ENCODE measurements around the gene CFAP90. TPM values are rescaled to one million over a fixed set of nuclear protein-coding genes. Genes with fewer than 3 reads are reported as not detected.

Gene CFAP90
- total and polyA plus RNA-seq, 2 experiments from 2014 or later: 0.83 TPM; not detected in 1

DNA sequence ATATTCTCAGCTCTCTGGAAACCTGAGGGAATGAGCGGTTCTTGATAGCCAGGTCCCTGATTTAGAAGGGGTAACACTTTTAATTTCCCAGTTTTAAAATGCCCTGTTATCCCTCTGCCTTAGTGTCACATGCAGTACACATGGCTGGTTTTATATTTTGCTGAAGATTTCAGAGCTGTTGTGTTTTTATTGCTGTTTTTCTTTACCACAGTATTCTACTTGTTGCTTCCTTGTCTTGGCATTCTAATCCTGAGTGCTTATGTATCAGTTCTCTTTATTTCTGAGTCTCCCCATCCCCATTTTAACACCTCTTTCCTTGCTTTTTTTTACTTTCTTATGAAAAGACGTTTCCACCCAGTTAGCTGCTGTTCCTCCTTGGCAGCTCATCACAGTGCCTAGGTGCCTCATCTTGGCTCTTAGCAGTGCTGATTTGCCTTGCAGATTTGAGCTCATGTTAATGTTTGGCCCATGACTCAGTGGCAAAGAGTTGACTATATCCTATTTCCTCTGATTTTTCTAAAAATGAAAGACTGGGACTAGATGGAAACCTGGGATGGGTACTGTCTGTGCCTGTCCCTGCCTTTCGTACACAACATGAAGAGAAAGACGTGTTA, 21.7 kb upstream of the CFAP90 start:
- no peak for TF ChIP-seq CTCF (IDR thresholded peaks at IDR 0.05; ENCODE audit: low read depth, low read length)
- H3K27ac ChIP-seq: no peak overlapping the region
- no peak overlapping the region for H3K4me3 ChIP-seq
- no peaks in the 10 kb centered on the region for H3K9me3 ChIP-seq (ENCODE audit: low read depth)
- peaks cover 13% of the 10 kb centered on the region for H3K4me1 ChIP-seq (ENCODE audit: low read depth)
- H3K27me3 ChIP-seq: no peaks in the 10 kb centered on the region
- no peak for DNase-seq (ENCODE audit: low read depth in 1 of 2, low spot score in 1 of 2)
- H3K36me3 ChIP-seq: peaks cover 25% of the 10 kb centered on the region

GRCh38 chr5:7871653-7872052, 20.7 kb upstream of the CFAP90 start:
- no peak for TF ChIP-seq CTCF (IDR thresholded peaks at IDR 0.05; ENCODE audit: low read depth, low read length)
- H3K27ac ChIP-seq: no peak overlapping the region
- peaks cover 14% of the 10 kb centered on the region for H3K4me1 ChIP-seq (ENCODE audit: low read depth)
- H3K4me3 ChIP-seq: no peak overlapping the region
- DNase-seq (ENCODE audit: low read depth in 1 of 2, low spot score in 1 of 2): no peak
- no peaks in the 10 kb centered on the region for H3K9me3 ChIP-seq (ENCODE audit: low read depth)
- H3K36me3 ChIP-seq: peaks cover 21% of the 10 kb centered on the region
- no peaks in the 10 kb centered on the region for H3K27me3 ChIP-seq

DNA sequence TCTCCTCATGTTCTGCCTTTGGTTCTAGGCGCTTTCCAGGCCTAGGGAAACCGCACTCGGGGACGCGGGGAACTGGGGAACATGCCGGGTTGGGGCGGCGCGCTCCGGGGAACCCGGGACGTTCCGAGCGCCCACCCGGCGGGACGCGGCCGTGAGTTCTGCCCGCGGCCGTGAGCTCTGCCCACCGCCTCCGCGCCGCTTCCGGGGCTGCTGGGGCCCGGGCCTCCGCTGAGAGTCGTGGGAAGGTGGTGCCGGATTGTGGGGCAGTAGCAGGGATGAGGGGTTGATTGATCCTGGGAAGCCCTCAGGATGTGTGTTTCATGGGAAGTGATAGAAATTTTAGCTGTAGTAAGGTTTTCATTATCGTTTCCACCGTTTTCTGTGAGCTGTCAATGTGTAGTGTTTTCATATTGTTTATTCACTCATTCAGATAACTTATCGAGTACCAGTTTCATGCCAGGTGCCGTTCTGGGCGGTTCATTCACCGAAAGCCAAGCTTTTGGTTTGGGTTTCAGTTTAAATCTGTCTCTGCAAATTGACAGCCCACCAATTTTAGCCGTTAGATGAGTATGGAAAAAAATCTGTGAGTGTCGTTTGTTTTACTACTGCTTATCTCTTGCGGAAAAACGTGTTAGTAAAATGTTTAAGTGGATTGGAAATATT, 18.7 kb upstream of the CFAP90 start:
- Histone ChIP-seq H3K27ac (peak overlapping the region; percentile 75), H3K4me3 (peak overlapping the region; percentile 96), H3K27me3 (no peaks in the 10 kb centered on the region), H3K36me3 (peaks cover 3% of the 10 kb centered on the region), H3K9me3 (ENCODE audit: low read depth) (no peaks in the 10 kb centered on the region), H3K4me1 (ENCODE audit: low read depth) (peaks cover 14% of the 10 kb centered on the region)
- peak in 1 of 2 donors; percentile 19 for DNase-seq (ENCODE audit: low read depth in 1 of 2, low spot score in 1 of 2)
- TF ChIP-seq CTCF (IDR thresholded peaks at IDR 0.05; ENCODE audit: low read depth, low read length): no peak

- Histone ChIP-seq H3K9me3 (ENCODE audit: low read depth) (no peaks in the 10 kb centered on the region), H3K4me3 (peak within 1 kb of the TSS; percentile 96), H3K27ac (peak within 1 kb of the TSS; percentile 75), H3K27me3 (no peaks in the 10 kb centered on the region), H3K36me3 (peaks cover 3% of the 10 kb centered on the region), H3K4me1 (ENCODE audit: low read depth) (peaks cover 14% of the 10 kb centered on the region)
- no peak for TF ChIP-seq CTCF (IDR thresholded peaks at IDR 0.05; ENCODE audit: low read depth, low read length)
- peak; percentile 94 to 96 for DNase-seq (ENCODE audit: low read depth in 1 of 2, low spot score in 1 of 2)
Measured at GRCh38 chr5:7868773-7869473, 18.0 kb upstream of the CFAP90 start, which contains the start of the genes FASTKD3 and MTRR. FASTKD3 (minus strand) TSS chr5:7869031; CDS start chr5:7868083, 948 bp downstream. MTRR (plus strand) TSS chr5:7869148; CDS start chr5:7870795, 1,647 bp downstream.

DNA sequence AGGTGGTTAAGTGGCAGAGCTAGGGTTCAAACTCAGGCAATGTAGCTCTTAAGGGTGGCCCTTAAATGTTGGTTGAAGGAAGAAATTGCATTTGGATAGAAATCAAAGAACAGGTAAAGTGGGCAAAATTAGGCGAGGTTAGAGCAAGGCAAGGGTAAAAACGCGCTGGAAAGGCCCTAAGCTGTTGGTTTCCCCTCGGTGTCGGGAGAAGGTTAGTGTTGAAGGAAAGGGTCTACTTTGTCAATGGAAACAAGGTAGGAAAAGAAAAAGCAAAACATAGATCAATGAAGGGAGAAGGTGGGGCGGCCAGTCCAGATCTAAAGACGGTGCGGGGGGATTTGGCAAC, 17.5 kb upstream of the CFAP90 start:
- Histone ChIP-seq H3K36me3 (peaks cover 6% of the 10 kb centered on the region), H3K4me1 (ENCODE audit: low read depth) (peaks cover 14% of the 10 kb centered on the region), H3K9me3 (ENCODE audit: low read depth) (no peaks in the 10 kb centered on the region), H3K27ac (no peak overlapping the region), H3K27me3 (no peaks in the 10 kb centered on the region), H3K4me3 (peak overlapping the region; percentile 96)
- no peak for TF ChIP-seq CTCF (IDR thresholded peaks at IDR 0.05; ENCODE audit: low read depth, low read length)
- no peak for DNase-seq (ENCODE audit: low read depth in 1 of 2, low spot score in 1 of 2)

All from cardiac muscle cell (in vitro differentiated cells and primary cell).